ENCODE measurements around the gene OR2T2.
"Not testable (repeated sequence)": the region's sequence is repeated elsewhere in the genome, so short reads cannot be mapped to it uniquely, and the experiment has no call there.

The OR2T2 gene

DNA sequence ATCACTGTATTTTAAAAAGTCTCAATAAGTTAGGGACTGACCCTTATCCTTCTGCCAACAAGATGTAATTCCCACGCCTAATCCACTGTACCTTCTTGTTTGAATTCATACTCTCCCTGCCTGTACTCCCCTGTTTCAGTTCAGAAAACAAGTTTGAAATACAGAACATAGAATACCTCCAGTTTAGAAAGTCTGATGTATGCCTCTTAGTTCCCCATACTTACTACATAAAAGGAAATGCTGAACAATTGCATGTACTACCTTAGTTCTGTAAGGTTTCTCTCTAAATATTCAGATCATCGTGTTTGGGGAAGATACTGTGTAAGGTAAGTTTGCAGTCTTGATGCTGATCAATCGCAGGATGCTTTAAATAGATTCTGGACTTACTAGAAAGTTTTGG lies 9.1 kb upstream of the OR2T2 start:
- not testable (repeated sequence) for H4K20me1 ChIP-seq; H3K4me2 ChIP-seq; H3K27me3 ChIP-seq; H3K4me3 ChIP-seq; H3K9ac ChIP-seq; H3K9me3 ChIP-seq (replicated peaks in 1 of 11); H3K27ac ChIP-seq; H3K4me1 ChIP-seq; H3K36me3 ChIP-seq

DNA sequence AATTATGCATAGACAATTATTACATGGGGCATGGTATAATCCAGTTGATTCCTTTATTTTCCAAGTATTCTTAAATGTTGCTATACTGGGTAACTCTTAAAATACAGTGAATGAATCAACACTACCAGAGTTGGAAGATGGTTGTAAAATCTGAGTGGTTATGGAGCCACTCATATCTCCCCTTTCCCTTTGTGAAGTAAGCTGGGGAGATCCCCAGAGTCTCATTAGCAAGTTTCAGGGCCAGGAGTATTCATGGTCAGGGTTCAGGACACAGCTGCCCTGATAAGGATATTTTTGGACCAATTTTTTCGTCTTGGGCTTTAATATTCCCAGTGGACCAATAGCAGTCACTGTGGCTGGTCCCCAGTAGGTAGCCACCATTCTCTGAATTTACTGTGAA lies 6.8 kb upstream of the OR2T2 start:
- not testable (repeated sequence) for H4K20me1 ChIP-seq; H3K27me3 ChIP-seq; H3K9me3 ChIP-seq (replicated peaks in 1 of 11); H3K4me2 ChIP-seq; H3K36me3 ChIP-seq; H3K4me3 ChIP-seq; H3K27ac ChIP-seq; H3K4me1 ChIP-seq; H3K9ac ChIP-seq

DNA sequence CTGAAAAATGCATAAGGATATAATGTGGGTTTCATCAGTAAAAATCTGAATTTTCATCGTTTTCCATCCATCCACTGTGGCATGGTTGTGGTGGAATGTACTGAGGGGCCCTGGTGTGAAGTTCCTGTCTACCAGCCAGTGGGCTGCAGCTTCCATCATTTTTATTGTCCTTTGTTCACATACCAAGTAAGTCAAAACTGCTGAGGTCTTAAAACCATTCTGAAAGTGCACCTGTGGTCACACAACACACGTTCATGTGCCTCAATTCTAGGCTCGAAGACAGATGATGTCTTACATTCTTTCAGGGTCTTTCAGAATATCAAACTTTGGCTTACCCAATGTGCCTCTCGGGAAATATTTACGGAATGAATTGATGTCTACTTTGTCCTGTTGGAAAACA lies 6.2 kb upstream of the OR2T2 start:
- H3K4me2 ChIP-seq; H4K20me1 ChIP-seq; H3K27ac ChIP-seq; H3K4me3 ChIP-seq; H3K36me3 ChIP-seq; H3K4me1 ChIP-seq; H3K9ac ChIP-seq; H3K27me3 ChIP-seq; H3K9me3 ChIP-seq (replicated peaks in 1 of 11): not testable (repeated sequence)

DNA sequence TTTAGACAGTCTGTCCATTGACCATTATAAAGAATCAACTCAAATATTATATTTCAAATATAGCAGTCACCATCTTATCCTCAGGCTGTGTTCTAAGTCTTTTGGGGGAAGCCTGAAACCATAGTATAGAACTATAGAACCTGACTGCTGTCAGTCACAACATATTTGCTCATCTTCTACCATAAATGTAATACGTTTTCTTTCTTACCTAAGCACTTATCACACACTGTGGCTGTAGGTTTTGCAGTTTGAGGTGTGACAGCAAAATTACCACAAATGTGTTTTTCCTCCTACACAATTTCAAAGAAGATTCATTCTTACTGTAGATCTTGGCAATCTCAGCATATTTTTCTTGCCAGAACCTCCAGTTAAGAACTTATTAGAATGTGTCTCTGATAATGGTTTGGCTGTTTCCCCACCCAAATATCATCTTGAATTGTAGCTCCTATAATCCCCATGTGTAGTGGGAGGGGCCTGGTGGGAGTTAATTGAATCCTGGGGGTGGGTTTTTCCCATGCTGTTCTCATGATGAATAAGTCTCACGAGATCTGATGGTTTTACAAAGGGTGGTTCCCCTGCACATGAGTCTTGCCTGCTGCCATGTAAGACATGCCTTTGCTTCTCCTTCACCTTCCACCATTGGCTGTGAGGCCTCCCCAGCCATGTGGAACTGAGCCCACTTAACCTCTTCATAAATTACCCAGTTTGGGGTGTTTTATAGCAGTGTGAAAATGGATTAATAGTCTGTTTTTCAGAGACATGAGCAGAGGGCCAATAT lies 2.7 kb upstream of the OR2T2 start:
- H4K20me1 ChIP-seq; H3K4me1 ChIP-seq; H3K4me3 ChIP-seq; H3K9ac ChIP-seq; H3K9me3 ChIP-seq (replicated peaks in 1 of 11); H3K27me3 ChIP-seq; H3K36me3 ChIP-seq; H3K27ac ChIP-seq; H3K4me2 ChIP-seq: not testable (repeated sequence)

DNA sequence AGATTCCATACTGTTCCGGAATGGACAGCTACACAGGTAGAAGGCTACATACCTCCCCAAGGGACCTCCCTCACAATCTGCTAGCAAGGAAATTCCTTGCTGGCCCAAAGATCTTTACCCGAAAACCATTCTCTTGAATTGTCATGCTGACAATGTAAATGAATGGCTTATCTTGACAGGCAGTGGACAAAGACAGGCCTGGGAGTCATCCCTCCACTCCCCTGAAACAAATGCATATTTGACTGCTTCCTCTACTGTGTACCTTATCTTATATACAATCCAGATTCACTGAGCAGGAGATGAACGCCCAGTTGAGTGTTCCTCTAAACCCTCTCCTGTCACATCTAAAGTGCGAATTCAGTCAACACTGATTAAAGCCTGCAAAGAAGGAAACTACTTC lies 834 bp upstream of the OR2T2 start:
- not testable (repeated sequence) for H3K9ac ChIP-seq; H3K4me2 ChIP-seq; H3K4me3 ChIP-seq; H3K36me3 ChIP-seq; H3K9me3 ChIP-seq (replicated peaks in 1 of 11); H3K27ac ChIP-seq; H3K27me3 ChIP-seq; H4K20me1 ChIP-seq; H3K4me1 ChIP-seq

DNA sequence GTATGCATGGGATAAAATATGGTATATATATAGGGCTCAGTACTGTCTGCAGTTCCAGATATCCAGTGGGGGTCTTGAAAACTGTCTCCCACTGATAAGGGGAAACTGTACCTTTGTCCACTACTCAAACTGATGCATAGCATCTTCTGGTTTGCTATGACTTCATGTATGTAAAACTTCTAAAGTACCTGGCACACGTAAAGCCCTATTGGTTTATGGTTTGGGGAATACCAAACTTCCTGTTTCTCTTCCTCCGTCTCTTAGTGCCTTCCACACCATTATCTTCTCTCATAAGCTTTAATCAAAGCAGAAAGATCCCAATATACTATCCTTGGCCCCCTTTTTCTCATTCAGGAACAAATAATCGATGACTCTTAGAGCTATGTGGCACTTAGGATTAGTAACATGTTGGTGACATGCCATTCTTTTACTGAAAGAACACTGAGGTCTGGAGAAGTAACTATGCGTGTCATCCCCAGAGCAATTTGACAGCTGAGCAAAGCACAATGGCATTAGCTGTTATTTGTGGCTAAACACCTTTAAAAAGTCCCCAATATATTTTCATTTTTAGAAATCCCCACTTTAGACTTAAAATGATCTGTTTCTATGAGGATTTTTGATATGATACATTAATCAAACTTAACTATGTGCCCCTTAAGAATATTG lies 3.1 kb downstream of the OR2T2 start:
- H3K9ac ChIP-seq; H3K4me3 ChIP-seq; H3K27me3 ChIP-seq; H3K36me3 ChIP-seq; H3K27ac ChIP-seq; H3K9me3 ChIP-seq (replicated peaks in 1 of 11); H3K4me2 ChIP-seq; H4K20me1 ChIP-seq; H3K4me1 ChIP-seq: not testable (repeated sequence)

DNA sequence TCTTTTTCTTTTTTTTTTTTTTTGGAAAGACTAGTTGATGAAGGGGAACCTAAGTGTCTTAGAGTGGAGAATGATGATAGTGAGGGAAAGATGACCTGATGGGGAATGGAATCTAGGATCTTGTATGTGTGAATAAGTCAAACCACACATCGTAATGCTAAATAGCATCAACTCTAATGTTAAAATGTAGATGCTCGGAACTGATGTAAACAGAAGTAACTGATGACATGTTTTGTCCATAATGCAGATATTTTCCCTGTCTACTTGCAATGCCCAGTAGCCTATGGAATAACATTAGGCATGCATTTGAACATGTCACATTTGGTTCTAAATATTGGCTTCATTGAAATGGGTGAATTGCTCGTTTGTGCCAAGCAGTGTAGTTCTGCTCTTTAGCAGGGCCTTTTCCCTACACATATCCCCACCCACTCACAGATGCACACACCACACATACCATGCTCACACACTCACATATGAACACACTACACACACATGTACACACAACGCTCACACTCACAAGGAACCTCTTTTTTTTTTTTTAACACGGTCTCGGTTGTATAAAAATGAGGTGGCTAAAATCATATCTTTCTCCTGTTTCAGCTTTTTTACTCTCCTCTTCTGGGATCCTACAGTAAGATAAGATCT lies 4.5 kb downstream of the OR2T2 start:
- H3K9me3 ChIP-seq (replicated peaks in 1 of 11); H3K4me1 ChIP-seq; H3K4me3 ChIP-seq; H3K27me3 ChIP-seq; H4K20me1 ChIP-seq; H3K9ac ChIP-seq; H3K27ac ChIP-seq; H3K36me3 ChIP-seq; H3K4me2 ChIP-seq: not testable (repeated sequence)

DNA sequence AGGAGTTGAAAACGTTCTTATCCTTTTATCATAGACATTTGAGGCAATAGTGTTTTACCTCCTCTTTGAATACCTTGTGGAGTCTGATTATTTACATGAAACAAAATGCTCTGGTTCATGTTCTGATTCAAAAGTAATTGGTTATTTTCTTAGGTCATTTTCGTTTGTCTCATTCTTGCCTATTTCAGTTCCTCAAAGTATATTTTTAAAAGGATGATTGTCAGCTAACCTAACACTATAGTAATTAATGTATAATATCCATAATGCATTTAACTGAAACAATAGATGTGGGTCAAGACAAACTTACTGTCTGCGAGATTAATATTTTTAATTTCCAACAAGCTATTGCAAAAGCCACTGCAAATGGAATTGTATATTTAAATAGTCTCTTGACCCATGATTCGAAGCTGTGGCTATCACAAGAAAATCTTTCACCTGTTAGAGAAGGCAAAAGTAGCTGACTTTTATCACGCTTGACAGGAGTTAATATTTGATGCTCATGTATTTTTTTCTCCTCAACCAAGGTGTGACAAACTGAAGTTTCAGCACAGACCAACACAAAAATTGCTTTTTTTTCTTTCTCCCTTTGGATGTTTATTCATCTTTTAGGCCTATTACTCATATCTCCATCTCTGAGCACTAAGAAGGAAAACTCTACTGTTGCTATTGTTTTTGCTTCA lies 5.2 kb downstream of the OR2T2 start:
- not testable (repeated sequence) for H3K4me2 ChIP-seq

DNA sequence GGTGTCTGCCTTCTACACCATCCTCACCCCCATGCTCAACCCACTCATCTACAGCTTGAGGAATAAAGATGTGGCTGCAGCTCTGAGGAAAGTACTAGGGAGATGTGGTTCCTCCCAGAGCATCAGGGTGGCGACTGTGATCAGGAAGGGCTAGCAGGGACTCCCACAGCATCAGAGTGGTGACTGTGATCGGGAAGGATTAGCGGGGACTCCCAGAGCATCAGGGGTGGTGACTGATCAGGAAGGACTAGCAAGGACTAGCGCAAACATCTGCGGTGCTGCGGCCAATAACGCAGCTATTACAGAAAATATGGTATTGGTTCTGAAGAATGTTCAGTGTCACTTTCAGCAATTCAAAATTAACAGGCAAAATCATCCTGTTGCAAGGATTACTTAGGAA lies 8.2 kb downstream of the OR2T2 start:
- H3K4me3 ChIP-seq; H3K27ac ChIP-seq; H3K4me1 ChIP-seq; H3K27me3 ChIP-seq; H4K20me1 ChIP-seq; H3K4me2 ChIP-seq; H3K36me3 ChIP-seq; H3K9me3 ChIP-seq (replicated peaks in 1 of 11); H3K9ac ChIP-seq: not testable (repeated sequence)

More for the DNA sequence above, 5.2 kb downstream of the OR2T2 start:
- not testable (repeated sequence) for H3K9me3 ChIP-seq (replicated peaks in 1 of 11); H3K4me1 ChIP-seq; H3K27me3 ChIP-seq; H3K27ac ChIP-seq; H3K9ac ChIP-seq; H4K20me1 ChIP-seq; H3K4me3 ChIP-seq; H3K36me3 ChIP-seq

DNA sequence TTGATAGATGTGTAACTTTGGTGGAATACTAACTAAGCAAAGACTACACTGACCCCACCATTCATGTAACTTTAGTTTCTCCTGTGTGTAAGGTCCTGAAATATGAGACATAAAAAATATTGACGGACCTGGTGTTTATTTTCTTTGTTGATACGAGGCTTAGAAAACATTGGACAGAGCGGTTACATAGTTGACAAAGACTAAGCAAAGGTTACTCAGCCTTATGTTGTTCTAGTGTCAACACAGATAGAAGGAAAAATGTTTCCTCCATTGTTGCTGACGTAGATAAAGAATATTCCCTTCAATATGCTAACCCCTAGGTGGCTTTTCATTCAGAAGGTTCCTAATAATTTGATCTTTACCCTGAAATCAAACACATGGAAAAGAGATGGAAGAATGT lies 9.6 kb downstream of the OR2T2 start:
- H3K4me1 ChIP-seq; H3K4me3 ChIP-seq; H3K27me3 ChIP-seq; H3K4me2 ChIP-seq; H3K27ac ChIP-seq; H3K36me3 ChIP-seq; H4K20me1 ChIP-seq; H3K9ac ChIP-seq; H3K9me3 ChIP-seq (replicated peaks in 1 of 11): not testable (repeated sequence)

DNA sequence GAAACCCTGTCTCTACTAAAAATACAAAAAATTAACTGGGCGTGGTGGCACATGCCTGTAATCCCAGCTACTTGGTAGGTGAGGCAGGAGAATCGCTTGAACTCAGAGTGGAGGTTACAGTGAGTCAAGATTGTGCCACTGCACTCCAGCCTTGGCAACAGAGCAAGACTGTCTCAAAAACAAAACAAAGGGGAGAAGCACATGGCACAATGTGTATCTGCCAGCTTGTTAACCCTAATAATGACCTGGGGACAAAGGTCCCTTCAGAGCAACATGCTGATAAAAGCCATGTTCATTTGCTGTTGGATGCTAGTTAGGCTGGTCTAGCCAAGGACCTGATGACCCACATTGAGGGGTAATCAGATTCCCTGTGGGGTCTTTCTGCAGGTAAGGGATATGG lies 11.2 kb downstream of the OR2T2 start:
- H3K36me3 ChIP-seq; H3K27me3 ChIP-seq; H3K4me3 ChIP-seq; H3K9me3 ChIP-seq (replicated peaks in 1 of 11); H3K27ac ChIP-seq; H3K4me2 ChIP-seq; H4K20me1 ChIP-seq; H3K9ac ChIP-seq; H3K4me1 ChIP-seq: not testable (repeated sequence)

DNA sequence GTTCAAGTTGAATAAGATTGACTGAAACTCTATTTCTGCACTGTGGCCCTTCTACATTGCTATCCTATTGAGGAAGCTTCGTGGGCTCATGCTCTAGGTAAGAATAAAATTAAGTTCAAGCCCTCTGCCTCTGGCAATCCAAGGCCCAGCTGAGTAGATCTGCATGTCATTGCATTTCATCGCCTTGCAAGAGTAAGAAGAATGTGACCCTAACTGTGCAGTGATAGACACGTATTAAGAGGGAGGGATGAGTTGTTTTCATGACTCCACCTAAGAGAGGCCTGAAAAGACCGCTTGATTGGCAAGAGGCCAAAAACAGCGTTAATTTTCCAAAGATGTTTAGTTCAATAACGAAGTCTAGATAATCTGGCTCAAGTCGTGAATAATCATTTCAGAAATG lies 13.7 kb downstream of the OR2T2 start:
- not testable (repeated sequence) for H3K27ac ChIP-seq; H3K27me3 ChIP-seq; H3K36me3 ChIP-seq; H3K4me2 ChIP-seq; H3K4me1 ChIP-seq; H3K9ac ChIP-seq; H3K4me3 ChIP-seq; H3K9me3 ChIP-seq (replicated peaks in 1 of 11); H4K20me1 ChIP-seq

Data from BLaER1 treated with 17β-estradiol and CSF1 and Interleukin-3, amounts not matched to agents 10 nM and 100 nM (cell line).